Ishikawa (cell line): Measurements from ENCODE around the gene MIF.

Experiments
- CEBPB ChIP-seq: IDR thresholded peaks from 2 replicates; pipeline ENCODE4 v1.6.1; 2012
- EP300 ChIP-seq: IDR thresholded peaks from 2 replicates; pipeline ENCODE4 v1.6.1; 2012; ENCODE audit warnings: borderline replicate concordance
- FOXM1 ChIP-seq: IDR thresholded peaks from 2 replicates; pipeline ENCODE4 v1.6.1; 2012; ENCODE audit warnings: low read depth, borderline replicate concordance
- NFIC ChIP-seq: IDR thresholded peaks from 2 replicates; pipeline ENCODE4 v1.6.1; 2012
- RAD21 ChIP-seq: IDR thresholded peaks from 2 replicates; pipeline ENCODE4 v1.6.1; 2012; ENCODE audit warnings: low read depth
- TAF1 ChIP-seq: IDR thresholded peaks from 2 replicates; pipeline ENCODE4 v1.6.1; 2012; ENCODE audit warnings: low read depth, mild to moderate bottlenecking
- TCF12 ChIP-seq: IDR thresholded peaks from 2 replicates; pipeline ENCODE4 v1.6.1; 2012; ENCODE audit warnings: low read depth
- TEAD4 ChIP-seq: IDR thresholded peaks from 2 replicates; pipeline ENCODE4 v1.6.1; 2012
- YY1 ChIP-seq: IDR thresholded peaks from 2 replicates; pipeline ENCODE4 v1.6.1; 2012; ENCODE audit warnings: low read depth
- ZBTB7A ChIP-seq: IDR thresholded peaks from 2 replicates; pipeline ENCODE4 v1.6.1; 2012; ENCODE audit warnings: low read depth
- TF ChIP-seq, protein P1 (sequence below): IDR thresholded peaks from 2 replicates; pipeline ENCODE4 v1.6.1; 2012
- TF ChIP-seq, protein P2 (sequence below): IDR thresholded peaks from 2 replicates; pipeline ENCODE4 v1.6.1; 2012; ENCODE audit warnings: low read depth, mild to moderate bottlenecking
- TF ChIP-seq, protein P3 (sequence below): IDR thresholded peaks from 2 replicates; pipeline ENCODE4 v1.6.1; 2012

DNA sequence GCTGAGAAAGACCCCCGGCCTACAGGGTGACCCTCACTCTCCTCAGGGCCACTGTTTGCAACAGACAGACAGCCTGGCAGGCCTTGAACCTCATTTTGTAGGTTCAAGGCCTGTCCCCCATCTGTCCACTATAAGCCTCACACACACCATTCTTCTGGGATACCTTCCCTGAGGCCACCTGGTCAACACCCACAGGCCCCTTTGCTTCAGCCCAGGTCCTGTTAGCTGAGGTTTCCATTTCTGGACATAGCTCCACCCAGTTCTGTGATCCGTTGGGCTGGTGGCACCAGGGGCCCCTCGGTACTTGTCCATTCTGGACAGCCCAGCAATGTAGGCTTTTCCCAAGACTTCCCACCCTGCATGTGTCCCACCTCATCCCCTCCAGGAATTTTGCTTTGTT lies 3.1 kb downstream of the MIF start:
- no peak for TF ChIP-seq YY1
- no peak for TF ChIP-seq NFIC
- TF ChIP-seq TAF1: no peak
- TF ChIP-seq RAD21: no peak
- TF ChIP-seq CEBPB: no peak
- TF ChIP-seq, protein P1, sequence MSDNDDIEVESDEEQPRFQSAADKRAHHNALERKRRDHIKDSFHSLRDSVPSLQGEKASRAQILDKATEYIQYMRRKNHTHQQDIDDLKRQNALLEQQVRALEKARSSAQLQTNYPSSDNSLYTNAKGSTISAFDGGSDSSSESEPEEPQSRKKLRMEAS: no peak
- TF ChIP-seq FOXM1: no peak
- TF ChIP-seq, protein P2, sequence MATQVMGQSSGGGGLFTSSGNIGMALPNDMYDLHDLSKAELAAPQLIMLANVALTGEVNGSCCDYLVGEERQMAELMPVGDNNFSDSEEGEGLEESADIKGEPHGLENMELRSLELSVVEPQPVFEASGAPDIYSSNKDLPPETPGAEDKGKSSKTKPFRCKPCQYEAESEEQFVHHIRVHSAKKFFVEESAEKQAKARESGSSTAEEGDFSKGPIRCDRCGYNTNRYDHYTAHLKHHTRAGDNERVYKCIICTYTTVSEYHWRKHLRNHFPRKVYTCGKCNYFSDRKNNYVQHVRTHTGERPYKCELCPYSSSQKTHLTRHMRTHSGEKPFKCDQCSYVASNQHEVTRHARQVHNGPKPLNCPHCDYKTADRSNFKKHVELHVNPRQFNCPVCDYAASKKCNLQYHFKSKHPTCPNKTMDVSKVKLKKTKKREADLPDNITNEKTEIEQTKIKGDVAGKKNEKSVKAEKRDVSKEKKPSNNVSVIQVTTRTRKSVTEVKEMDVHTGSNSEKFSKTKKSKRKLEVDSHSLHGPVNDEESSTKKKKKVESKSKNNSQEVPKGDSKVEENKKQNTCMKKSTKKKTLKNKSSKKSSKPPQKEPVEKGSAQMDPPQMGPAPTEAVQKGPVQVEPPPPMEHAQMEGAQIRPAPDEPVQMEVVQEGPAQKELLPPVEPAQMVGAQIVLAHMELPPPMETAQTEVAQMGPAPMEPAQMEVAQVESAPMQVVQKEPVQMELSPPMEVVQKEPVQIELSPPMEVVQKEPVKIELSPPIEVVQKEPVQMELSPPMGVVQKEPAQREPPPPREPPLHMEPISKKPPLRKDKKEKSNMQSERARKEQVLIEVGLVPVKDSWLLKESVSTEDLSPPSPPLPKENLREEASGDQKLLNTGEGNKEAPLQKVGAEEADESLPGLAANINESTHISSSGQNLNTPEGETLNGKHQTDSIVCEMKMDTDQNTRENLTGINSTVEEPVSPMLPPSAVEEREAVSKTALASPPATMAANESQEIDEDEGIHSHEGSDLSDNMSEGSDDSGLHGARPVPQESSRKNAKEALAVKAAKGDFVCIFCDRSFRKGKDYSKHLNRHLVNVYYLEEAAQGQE: no peak
- no peak for TF ChIP-seq TEAD4
- TF ChIP-seq TCF12: no peak
- TF ChIP-seq, protein P3, sequence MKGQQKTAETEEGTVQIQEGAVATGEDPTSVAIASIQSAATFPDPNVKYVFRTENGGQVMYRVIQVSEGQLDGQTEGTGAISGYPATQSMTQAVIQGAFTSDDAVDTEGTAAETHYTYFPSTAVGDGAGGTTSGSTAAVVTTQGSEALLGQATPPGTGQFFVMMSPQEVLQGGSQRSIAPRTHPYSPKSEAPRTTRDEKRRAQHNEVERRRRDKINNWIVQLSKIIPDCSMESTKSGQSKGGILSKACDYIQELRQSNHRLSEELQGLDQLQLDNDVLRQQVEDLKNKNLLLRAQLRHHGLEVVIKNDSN: no peak
- no peak for TF ChIP-seq EP300
- TF ChIP-seq ZBTB7A: no peak
